Measurements from ENCODE around the gene COL27A1.
"Not testable (repeated sequence)": the region's sequence is repeated elsewhere in the genome, so short reads cannot be mapped to it uniquely, and the experiment has no call there.

- TF ChIP-seq, protein P1, sequence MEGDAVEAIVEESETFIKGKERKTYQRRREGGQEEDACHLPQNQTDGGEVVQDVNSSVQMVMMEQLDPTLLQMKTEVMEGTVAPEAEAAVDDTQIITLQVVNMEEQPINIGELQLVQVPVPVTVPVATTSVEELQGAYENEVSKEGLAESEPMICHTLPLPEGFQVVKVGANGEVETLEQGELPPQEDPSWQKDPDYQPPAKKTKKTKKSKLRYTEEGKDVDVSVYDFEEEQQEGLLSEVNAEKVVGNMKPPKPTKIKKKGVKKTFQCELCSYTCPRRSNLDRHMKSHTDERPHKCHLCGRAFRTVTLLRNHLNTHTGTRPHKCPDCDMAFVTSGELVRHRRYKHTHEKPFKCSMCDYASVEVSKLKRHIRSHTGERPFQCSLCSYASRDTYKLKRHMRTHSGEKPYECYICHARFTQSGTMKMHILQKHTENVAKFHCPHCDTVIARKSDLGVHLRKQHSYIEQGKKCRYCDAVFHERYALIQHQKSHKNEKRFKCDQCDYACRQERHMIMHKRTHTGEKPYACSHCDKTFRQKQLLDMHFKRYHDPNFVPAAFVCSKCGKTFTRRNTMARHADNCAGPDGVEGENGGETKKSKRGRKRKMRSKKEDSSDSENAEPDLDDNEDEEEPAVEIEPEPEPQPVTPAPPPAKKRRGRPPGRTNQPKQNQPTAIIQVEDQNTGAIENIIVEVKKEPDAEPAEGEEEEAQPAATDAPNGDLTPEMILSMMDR (conservative IDR thresholded peaks at IDR 0.05; ENCODE audit: low read depth, low read length): not testable (repeated sequence)
- TF ChIP-seq EZH2 (IDR thresholded peaks at IDR 0.05; ENCODE audit: borderline replicate concordance, low read depth, low read length, poor library complexity, severe bottlenecking): not testable (repeated sequence)
Observed at GRCh38 chr9:114323849-114324248, 168.5 kb downstream of the COL27A1 start.

All from A673 (cell line).